GM19455 (cell line): Measurements from ENCODE around the gene PPP2R2C.

Experiments
- ATAC-seq: cut with Tn5 transposase; IDR thresholded peaks from one replicate; pipeline ENCODE4 v1.9.1; 2021; ENCODE audit not compliant: unreplicated experiment

Gene PPP2R2C

DNA sequence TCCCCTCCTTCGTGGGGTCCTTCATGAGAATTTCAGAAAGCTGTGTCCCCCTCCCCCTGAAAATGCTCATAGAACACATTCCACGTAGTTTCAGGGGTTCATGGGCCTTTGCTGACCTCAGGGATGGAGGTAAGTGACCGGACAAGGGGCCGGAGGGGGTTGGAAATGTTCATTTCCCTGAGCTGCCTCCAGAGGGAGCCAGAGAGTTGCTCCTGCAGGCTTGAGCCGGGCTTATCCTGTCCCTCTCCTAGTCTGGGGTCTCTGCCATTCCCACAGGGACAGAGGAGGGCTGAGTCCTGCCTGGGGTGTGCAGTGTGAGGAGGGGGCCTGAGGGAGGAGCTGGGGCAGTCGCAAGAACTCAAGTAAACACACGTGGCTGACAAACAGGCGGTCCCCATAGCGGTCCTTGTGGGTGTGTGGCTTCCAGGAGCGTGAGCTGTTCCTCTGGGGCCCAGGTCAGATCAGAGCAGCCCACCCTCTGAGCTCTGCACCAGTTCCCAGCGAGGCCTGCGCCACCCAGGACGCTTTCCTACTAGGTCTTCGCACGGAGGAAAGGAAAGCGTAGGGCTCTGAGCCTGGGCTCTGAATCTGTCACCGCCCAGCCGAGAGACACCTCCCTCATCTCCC, 140.3 kb downstream of the PPP2R2C start:
- ATAC-seq = no peak

GRCh38 chr4:6331468-6331867, 140.9 kb downstream of the PPP2R2C start:
- no peak for ATAC-seq

DNA sequence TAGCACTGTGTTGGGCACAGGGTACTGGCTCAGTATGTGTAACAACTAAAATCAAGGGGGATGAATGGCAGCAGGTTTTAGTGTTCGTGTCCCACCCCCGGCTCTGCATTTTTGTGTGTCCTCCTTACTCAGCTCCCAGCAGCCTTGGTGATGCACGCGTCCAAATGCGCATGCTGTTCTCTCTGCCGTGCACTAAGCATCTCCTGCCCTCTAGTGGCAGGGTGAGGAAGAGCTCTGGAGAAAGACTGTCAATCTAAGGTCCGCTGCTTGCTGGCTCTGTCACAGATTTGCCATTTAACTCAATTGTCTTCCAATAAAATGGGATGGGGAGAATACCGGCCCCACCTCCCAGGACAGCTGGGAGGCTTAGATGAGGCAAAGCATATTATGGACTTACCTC, 141.4 kb downstream of the PPP2R2C start:
- no peak for ATAC-seq

GRCh38 chr4:6330384-6330767, 142.0 kb downstream of the PPP2R2C start:
- ATAC-seq = no peak

GRCh38 chr4:6329478-6330383, 142.7 kb downstream of the PPP2R2C start:
- ATAC-seq = no peak

DNA sequence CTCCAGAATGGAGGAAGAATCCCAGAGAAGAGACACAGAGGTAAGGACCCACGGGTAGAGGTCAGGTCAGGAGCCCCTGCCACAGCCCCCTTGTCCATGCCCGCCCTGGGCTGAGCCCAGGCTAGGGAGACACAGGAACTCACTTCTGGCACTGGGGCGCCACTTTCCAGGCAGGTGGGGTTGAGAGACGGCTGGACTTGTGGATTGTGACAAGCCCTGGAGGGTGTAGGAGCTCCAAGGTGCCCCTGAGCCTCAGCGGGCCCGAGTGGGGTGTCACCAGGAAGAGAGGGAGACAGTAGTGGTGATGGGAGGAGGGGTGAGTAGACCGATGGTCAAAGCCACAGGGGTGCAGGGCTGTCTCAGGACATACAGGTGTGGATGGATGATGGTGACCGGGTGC, 143.9 kb downstream of the PPP2R2C start:
- ATAC-seq = no peak

DNA sequence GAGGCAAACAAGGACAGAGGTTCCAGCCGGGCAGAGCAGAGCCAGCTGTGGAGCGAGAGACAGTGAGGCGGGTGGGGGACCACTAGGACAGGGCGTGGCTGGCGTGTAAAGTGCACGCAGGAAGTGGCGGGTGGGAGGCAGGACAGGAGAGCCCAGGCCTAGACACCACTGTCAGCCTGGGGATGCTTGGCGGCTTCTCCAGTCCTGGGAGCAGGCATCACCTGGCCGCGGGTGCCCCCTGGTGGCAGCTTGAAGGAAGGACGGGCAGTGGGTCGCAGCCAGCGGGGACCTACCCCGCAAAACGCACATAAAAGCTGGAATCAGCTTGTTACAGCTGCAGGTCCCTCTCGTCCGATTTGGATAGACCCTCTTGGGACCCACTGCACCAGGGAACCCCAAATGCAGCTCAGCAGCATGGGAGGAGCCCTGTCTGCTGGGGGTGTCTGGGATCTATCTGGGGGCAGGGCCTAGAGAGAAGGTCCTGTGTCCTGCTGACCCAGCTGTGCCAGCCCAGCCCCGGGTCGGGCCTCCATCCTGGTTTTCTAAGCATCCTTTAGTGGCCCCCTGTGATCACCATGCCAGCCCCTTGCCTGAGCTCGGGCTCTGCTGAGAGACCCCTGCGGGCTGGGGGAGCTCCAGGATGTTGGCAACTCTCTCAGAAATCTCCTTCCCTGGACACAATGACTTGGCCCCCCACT, 145.0 kb downstream of the PPP2R2C start:
- ATAC-seq = peak; percentile 61

- no peak for ATAC-seq
Measured at GRCh38 chr4:6326312-6327060, 145.9 kb downstream of the PPP2R2C start.

- ATAC-seq = no peak
Measured at GRCh38 chr4:6325788-6326290, 146.6 kb downstream of the PPP2R2C start.

GRCh38 chr4:6324999-6325787, 147.2 kb downstream of the PPP2R2C start:
- no peak for ATAC-seq

- no peak for ATAC-seq
Measured at GRCh38 chr4:6324461-6324998, 147.9 kb downstream of the PPP2R2C start.

DNA sequence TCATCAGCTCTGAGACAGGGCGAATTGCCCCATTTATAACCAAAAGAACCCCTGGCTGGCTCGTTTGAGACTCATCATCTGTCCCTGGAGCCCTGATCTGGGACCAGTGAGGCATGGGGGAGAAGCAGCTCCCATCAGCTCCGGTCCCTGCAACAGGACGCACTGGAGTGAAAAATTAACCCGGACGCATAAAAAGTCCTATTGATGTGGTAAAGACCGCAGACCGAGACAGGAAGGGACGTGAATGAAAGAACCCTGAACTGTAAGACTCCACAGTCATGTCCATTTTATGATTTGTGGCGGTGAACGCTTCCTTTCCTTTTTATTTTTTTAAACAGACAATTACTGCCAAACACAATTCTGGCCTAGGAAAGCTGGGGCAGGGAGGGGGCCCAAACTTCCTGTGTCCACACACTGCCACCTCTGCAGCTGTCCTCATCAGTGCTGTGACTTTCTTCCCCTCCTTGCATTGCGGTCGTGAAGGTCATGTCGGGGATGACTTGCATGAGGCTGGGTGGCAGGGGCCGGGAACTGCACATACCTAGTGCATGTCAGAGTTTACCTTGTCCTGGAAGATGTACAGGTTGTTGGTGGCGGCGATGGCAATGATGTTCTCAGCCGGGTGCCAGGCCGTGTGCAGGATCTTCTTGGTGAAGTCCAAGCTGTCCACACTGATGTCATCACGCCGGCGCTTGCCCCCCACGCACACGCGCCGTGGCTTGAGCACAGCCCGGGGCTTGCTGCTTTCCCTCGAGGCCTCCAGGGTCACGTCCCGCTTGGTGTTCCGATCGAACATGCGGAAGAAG, 149.4 kb downstream of the PPP2R2C start:
- ATAC-seq = no peak

- no peak for ATAC-seq
Measured at GRCh38 chr4:6322067-6322760, 150.2 kb downstream of the PPP2R2C start.

GRCh38 chr4:6321361-6321760, 151.1 kb downstream of the PPP2R2C start:
- ATAC-seq = no peak

GRCh38 chr4:6320663-6321062, 151.8 kb downstream of the PPP2R2C start:
- ATAC-seq = no peak

GRCh38 chr4:6319530-6320150, 152.8 kb downstream of the PPP2R2C start:
- ATAC-seq = no peak

DNA sequence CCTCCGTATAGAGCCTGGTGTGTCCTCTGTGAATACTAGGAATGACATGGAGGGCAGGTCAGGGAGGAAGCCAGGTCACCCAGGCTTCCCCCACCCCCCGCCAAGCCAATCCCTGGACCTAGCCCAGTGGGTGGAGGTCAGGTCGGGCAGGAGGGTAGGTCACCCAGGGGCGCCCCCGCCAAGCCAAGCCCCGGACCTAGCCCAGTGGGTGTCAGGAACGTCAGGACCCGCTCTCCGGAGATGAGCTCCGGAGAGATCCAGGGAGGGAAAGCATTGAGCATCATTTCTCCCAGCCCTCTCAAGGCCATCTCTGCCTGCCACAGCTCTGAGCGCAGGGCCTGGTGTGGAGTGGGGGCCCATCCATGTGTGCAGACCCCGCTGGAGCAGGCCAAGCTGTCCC, 154.2 kb downstream of the PPP2R2C start:
- no peak for ATAC-seq

- no peak for ATAC-seq
Measured at GRCh38 chr4:6316461-6317003, 155.9 kb downstream of the PPP2R2C start.
